Stimulated activated CD8-positive, alpha-beta memory T cell treated with anti-CD3 and anti-CD28 coated beads, Interleukin-7, amount 100 ng/mL, for 24 hours (primary cell): Measurements from ENCODE around the gene TBC1D25.

ENCODE experiments used
- DNase-seq: peaks from one replicate; pipeline ENCODE4 v3.0.0-alpha.2; 2020; ENCODE audit warnings: low read depth

The TBC1D25 gene, protein sequence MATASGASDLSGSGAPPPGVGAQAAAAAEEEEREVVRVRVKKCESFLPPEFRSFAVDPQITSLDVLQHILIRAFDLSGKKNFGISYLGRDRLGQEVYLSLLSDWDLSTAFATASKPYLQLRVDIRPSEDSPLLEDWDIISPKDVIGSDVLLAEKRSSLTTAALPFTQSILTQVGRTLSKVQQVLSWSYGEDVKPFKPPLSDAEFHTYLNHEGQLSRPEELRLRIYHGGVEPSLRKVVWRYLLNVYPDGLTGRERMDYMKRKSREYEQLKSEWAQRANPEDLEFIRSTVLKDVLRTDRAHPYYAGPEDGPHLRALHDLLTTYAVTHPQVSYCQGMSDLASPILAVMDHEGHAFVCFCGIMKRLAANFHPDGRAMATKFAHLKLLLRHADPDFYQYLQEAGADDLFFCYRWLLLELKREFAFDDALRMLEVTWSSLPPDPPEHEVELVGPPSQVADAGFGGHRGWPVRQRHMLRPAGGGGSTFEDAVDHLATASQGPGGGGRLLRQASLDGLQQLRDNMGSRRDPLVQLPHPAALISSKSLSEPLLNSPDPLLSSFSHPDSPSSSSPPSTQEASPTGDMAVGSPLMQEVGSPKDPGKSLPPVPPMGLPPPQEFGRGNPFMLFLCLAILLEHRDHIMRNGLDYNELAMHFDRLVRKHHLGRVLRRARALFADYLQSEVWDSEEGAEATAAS

DNA sequence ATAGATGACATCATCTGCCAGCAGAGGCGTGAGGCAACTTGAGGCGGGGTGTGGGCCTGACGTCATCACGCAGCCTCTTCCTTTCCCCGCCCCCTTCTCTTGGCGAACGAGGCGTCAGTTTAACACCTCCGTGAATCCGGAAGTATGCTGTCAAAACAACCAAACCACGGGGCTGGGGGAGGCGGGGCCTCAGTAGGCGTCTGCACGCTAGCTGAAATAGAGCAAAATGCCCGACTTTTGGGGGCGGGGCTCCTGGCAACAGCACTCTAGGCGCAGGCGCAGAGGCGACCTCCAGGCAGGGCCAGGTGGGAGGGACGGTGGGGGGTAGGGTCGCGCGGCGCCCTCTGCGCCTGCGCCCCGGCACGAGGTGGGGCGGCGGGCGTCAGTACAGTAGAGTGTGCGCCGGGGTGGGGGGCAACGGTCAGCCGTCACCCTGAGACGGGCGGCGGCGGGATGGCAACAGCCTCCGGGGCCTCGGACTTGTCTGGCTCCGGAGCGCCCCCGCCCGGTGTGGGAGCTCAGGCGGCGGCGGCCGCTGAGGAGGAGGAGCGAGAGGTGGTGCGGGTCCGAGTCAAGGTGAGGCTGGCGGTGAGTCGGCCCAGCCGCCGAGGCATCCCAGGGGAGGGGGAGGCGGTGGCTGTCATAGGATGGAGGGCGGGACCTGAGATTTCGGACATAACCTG is at the start of gene TBC1D25:
TSS of gene TBC1D25 (plus strand) at position 370 of the 683 bp plus-strand sequence. CDS start at position 454, 84 bp downstream.
- peak; percentile 88 for DNase-seq

DNA sequence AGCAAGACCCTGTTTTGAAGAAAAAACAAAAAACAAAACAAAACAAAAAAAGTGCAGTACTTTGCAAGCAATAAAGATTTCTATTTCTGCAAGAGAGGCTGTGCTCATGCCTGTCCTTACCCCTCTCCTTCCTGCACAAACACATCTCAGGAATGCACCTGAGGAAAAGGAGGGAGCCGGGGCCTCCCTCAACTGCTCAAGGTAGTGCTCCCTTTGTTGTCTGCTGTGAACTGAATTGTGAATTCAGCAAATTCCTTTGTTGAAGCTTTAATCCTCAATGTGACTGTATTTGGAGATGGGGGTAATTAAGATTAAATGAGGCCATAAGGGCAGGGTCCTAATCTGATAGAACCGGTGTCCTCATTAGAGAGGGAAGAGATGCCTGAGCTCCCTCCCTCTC is 49.6 kb upstream of the TBC1D25 start:
- no peak for DNase-seq

DNA sequence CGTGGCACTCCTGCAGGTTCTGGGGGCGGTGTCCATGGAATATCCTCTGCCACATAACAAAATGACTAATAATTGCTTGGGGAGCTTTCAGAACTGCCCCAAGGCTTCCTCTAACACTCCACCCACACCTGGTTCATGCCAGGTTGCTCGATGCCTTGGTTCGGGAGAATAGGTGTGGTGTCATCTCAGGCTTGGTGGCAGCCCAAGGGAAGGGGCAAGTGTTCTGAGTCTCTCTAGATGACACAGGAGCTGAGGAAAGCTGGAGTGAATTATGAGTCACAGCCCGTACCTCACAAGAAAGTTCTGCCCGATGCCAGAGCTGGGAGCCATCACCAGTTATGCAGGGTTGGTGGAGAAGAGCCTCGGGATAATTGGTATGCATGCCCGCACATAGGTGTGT is 48.9 kb upstream of the TBC1D25 start:
- no peak for DNase-seq

DNA sequence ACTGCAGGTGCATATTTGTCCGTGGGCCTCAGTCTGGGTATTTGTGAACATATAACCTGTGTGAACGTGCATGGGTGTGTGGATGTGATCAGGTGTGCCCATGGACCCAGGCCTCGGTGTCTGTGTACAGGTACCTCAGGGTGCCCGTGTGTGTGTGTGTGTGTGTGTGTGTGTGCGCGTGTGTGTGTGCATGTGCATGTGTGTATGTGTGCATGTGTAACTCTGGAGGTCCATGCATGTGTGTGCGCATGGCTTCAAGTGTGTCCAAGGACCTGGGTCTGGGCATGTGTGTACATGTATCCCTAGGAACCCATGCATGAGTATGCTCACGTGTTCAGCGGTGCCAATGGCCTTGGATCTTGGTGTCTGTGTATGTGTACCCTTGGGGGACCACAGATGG is 47.7 kb upstream of the TBC1D25 start:
- no peak for DNase-seq

DNA sequence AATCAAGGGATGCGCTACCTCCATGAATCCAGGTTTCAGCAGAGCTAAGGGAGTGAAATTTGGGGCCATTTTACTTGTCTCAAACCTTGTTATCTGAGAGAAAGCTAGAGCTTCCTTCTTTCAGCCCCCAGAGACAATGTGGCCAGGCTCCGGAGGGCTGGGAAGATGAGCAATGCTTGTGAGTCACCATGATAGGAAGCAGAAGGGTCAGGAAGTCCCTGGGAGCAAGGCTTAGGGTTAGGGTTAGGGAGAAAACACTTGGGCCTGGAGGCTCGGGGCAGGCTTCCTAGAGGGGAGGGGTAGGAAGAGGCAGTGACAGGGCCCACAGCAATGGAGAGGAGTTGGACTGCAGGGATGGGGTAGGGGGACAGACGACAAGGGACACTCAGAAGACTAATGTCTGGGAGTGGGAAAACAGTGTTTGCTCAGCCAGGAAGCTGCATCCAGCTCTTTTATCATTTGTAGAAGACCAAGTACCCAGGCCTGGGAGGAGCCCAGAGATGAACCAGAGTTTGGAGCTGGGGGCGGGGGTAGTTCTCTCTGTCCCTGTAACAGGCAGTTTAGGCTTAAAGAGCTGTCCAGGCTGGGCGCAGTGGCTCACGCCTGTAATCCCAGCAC is 47.1 kb upstream of the TBC1D25 start:
- DNase-seq = no peak

DNA sequence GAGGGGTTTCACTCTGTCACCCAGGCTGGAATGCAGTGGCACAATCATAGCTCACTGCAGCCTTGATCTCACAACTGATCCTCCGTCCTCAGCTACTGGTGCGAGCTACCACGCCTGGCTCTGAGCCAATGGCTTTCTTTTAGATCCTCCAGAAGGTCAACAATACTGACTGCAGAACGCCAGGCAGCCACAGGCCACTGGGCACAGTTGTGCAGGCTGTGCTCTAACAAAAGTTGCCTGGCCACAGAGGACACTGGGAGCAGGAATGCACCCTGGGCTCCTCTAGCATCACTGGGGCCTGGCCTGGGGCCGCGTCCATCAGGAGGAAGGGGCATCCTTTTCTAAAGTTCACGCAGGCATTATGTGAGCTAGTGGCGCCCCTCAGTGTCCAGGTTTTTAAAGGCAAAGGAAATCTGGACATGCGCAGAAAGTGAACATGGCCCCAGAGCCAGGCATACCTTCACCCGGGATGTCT is 45.6 kb upstream of the TBC1D25 start:
- no peak for DNase-seq

DNA sequence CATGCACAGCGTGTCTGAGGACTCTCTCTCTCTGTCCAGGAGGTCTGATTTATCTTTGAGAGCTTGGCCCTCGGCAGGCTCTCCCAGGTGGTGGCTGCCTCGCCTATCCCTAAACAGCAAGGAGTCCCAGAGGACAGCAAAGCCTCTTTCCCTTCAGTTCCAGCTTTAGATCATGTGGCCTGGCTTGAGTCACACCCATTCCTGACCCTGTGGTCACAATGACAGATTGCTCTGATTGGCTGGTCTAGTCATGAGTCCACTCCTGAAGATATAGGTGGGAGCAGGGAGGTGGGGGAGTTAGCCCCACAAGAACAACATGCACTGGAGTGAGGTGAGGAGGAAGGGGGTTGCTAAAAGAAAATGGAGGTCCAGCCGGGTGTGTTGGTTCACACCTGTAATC is 42.9 kb upstream of the TBC1D25 start:
- DNase-seq = no peak

DNA sequence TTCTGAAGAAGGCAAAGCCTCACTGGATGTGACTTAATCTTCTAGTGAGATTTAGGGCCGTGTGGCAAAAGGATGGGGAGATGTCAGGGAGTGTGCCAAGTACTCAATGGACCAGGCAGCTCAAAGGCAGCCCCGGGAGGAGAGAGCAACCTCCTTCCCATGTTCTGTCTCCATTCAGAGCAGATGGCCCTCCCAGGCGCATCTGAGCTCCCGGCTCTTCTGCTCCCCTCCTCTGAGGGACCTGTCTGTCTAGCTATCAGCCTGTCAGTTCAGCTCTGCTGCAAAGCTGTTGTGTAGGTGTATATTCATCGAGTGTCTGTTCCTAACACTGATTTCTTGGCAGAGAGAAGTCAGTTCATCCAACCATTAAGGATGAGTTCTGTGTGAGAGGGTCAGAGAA is 41.6 kb upstream of the TBC1D25 start:
- DNase-seq = no peak

DNA sequence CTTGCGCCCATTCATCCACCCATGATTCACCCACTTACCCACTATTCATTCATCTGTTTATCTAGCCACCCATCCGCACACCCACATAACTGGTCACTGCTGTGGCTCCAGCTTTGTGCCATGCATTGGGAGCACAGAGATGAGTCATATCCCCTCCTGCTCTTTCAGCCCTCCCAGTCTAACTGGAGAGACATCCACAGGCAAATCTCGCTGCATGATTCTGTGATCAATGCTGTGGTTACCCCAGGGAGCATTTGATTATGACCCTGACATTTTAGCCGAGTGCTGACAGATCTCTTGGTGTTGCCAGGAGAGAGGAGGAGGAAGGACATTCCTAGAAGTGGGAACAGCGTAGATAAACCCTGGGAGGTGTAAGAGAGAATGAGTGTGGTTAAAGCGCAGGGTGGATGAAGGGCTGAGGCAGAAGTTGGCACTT is 41.1 kb upstream of the TBC1D25 start:
- DNase-seq = no peak

DNA sequence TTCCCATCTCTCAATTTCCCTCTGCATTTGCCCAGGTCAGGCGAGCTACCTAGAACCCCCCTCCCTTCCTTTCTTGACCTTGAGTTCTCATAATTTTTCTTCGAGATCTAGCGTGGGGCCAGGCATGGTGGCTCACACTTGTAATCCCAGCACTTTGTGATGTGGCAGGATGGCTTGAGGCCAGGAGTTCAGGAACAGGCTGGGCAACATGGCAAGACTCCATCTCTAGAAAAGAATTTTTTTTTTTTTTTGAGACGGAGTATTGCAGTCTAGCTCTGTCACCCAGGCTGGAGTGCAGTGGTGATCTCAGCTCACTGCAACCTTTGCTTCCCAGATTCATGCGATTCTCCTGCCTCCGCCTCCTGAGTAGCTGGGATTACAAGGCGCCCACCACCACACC is 35.3 kb upstream of the TBC1D25 start:
- no peak for DNase-seq

DNA sequence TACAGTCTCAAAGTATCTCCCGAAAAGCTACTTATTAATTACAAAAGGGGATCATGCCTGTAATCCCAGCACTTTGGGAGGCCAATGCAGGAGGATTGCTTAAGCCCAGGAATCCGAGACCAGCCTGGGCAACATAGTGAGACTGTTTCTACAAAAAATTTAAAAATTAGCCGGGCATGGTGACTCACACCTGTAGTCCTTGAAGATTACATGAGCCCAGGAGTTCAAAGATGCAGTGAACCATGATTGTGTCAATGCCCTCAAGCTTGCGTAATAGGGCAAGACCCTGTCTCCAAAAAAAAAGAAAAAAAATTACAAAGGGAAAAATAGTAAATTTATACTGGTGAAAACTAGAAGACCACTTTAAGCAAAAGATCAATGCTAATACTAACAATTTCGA is 34.0 kb upstream of the TBC1D25 start:
- no peak for DNase-seq

DNA sequence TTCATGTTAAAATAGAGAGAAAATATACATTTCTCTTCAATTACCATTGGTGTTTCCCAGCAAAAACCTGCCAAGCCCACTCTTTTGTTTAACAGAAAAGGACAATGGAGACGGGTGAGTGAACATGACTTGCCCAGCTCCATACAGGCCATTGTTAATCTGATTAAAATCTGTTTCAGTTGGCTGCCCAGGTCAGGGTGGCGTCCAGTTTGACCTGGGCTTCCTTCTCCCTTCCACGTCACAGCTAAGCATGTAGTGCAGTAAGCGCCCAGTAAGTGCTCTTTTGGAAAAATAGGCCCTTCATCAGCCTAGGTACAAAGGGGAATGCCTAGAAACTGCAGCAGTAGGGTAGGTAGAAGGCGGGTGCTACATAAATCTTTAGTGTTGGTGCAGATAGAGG is 32.3 kb upstream of the TBC1D25 start:
- DNase-seq = no peak

DNA sequence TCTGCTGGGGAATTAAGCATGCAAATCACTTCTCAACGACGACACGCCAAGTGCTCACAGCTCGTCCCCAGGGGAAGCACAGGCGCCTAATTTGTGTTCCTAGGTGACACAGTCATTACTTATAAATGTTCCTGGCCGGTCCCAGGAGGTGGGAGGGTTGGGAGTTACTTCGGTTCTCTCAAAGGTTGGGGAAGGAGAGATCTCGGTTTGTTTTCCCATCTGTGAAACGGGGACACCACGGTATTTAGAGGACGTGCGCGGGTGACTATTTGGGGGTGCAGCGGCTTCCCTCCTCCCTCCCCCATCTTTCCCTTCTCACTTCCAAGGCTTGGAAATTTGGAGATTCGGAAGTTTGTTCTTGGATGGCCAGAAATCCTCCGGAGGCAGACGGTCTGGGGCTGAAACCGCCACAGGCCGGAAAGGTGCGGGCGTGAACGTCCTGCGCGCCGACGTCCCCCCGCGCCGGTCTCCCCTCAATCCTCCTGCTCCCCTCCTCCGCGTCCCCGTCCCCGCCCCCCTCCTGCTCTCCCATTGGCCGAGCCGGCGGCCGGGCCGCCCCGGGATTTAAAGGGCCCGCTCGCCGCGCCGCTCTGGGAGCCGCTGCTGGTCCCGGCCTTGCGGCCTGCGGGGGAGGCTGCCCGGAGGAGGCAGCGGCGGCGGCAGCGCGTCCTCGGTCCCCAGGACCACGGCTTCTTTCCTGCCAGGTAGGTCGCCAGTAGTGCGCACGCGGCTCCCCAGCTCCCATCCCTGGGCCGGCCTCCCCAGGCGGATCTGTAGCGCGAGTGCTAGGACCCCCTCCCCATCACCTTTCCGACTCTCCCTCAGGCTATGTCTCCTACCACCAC is 30.9 kb upstream of the TBC1D25 start, which contains the start of gene PORCN:
TSS of gene PORCN (plus strand) at position 593 of the 845 bp plus-strand sequence. CDS start 829 bp downstream, outside the sequence.
- DNase-seq = peak; percentile 58

DNA sequence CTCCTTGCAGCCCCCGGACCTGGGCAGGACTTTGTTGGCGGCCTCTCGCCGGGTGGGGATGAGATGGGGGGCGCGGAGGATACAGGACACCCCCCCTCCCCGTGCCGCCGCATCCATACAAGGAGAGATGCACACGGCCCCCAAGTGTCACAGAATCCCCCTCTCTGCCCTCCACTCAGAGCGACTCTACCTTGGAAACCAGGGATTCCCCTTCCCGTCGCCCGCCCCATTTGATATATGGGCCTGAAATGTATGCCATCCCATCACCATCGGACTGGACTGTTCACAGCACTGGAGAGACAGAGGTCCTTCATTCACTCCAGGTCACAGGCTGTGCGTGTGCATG is 30.3 kb upstream of the TBC1D25 start:
- no peak for DNase-seq

DNA sequence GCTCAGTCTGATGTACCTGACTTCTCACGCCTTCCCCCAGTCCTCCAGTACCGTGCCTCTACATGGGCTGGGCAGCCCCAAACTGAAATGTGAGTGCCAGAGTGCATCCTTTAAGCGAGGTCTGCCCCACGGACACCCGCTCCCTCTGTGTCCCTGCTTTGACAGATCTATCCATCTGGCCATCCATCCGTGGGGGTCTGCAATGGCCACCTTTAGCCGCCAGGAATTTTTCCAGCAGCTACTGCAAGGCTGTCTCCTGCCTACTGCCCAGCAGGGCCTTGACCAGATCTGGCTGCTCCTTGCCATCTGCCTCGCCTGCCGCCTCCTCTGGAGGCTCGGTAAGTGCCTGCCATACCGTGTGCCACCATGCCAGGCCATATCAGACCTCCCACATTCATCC is 29.9 kb upstream of the TBC1D25 start:
- no peak for DNase-seq

DNA sequence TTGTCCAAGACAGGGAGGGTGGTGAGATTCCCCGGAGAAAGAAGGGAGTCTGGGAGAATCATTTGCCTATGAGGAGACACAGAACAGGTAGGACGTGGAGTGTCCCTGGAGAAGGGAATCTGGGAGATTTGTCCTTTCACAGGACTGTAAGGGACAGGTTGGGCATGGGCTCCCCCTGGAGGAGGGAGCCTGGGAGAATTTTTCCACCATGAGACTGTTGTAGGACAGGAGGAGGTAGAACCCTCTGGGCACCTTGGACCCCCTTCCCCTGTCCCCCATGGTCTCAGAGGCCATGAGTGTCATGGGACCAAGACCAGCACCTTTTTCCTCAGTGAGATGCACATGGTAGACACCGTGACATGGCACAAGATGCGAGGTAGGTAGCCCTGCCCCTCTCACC is 28.0 kb upstream of the TBC1D25 start:
- no peak for DNase-seq

DNA sequence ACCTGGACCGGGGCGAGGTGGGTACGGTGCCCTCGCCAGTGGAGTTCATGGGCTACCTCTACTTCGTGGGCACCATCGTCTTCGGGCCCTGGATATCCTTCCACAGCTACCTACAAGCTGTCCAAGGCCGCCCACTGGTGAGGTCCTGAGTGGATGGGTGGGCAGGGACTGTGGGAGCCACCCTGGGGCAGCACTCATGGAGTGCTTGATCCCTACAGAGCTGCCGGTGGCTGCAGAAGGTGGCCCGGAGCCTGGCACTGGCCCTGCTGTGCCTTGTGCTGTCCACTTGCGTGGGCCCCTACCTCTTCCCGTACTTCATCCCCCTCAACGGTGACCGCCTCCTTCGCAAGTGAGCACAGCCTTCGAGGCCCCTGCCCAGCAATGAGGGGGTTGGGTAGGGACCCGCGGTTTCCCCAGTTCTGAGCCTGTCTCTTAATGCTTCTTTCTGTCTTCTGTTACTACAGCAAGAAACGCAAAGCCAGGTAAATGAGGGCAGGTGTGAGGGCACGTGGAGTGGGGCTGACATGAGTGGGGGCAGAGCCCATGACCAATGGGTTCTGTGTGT is 27.1 kb upstream of the TBC1D25 start:
- no peak for DNase-seq

DNA sequence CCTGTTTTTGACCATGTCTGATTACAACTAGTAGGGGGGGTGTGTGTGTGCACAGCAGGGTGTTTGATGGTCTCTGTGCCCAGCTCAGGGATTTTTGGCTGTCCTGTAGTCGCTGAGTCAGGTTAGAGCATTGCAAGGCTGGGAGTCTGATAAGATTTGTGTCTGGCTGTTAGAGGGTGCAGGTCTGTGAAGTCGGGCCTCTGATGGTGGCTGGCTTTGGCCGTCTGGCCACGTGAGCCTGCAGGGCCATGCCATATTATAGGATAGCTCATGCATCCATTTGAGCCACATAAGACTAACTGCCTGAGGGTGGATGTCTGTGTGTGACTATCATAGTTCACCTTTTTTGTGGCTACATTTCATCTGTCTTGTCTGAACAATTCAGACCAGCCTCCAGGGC is 25.8 kb upstream of the TBC1D25 start:
- DNase-seq = no peak

DNA sequence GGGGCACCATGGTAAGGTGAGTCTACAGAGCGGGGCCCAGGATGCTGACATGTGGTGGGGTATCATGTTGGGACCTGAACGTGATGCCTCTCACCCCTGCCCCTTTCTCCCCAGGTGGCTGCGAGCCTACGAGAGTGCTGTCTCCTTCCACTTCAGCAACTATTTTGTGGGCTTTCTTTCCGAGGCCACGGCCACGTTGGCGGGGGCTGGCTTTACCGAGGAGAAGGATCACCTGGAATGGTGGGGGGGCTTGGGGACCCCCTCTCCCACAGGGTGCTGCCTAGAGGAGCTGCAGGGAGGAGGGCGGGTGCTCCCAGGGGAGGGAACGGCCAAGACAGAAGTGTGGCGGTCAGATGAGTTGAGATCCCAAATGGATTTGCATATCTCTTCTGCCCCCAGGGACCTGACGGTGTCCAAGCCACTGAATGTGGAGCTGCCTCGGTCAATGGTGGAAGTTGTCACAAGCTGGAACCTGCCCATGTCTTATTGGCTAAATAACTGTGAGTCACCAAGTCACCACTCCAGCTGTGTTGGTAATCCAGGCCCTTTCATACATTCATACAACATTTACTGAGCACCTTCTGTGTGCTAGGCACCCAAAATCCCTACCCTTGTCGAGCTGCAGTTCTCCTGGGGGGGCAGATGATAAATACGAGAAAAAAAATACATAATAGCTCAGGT is 25.2 kb upstream of the TBC1D25 start:
- DNase-seq = no peak

DNA sequence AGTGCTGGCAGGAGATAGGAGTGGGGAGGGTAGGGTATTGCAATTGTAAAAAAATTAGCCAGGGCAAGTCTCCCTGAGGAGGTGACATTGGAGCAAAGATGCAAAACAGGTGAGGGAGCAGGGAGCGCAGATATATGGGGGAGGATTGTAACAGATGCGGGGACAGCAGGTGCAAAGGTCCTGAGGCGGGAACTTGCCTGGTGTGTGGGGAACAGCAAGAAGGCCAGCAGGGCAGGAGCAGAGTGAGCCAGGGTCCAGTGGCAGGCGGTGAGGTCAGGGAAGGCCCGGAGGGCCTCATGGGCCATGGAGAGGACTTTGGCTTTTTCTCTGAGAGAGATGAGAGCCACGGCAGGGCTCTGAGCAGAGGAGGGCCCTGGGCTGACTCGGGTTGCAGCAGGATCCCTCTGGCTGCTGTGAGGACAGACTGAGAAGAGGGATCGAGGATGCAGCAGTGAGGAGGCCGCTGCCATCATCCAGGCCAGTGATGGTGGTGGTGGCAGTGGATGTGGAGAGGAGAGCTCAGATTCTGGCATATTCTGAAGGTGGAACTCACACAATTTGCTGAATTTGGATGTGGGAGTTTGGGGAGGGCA is 24.6 kb upstream of the TBC1D25 start:
- DNase-seq = no peak
